Upper lobe of right lung (tissue), 1 donor: ENCODE results near the gene TCF19. TPM values are rescaled to one million over a fixed set of nuclear protein-coding genes. Genes with fewer than 3 reads are reported as not detected.
"Not testable (repeated sequence)": the region's sequence is repeated elsewhere in the genome, so short reads cannot be mapped to it uniquely, and the experiment has no call there.

Experiments used
- ATAC-seq: fragments of 200-7000 bp; cut with Tn5 transposase; one replicate; pipeline ENCODE4 v1.9.1; 2020; ENCODE audit warnings: mild to moderate bottlenecking, moderate library complexity
- DNase-seq: peaks from one replicate; pipeline ENCODE4 v3.0.0-alpha.2; 2020
- H3K27ac ChIP-seq: fragments of 200-600 bp; one replicate; pipeline ENCODE4 v1.8.0; 2022
- H3K27me3 ChIP-seq: fragments of 200-600 bp; one replicate; pipeline ENCODE4 v1.8.0; 2022; ENCODE audit warnings: mild to moderate bottlenecking
- H3K36me3 ChIP-seq: fragments of 200-600 bp; one replicate; pipeline ENCODE4 v1.8.0; 2022
- H3K4me1 ChIP-seq: fragments of 200-600 bp; one replicate; pipeline ENCODE4 v1.8.0; 2022
- H3K4me3 ChIP-seq: fragments of 200-600 bp; one replicate; pipeline ENCODE4 v1.8.0; 2022; ENCODE audit warnings: mild to moderate bottlenecking
- H3K9me3 ChIP-seq: fragments of 200-600 bp; one replicate; pipeline ENCODE4 v1.8.0; 2022
- intact Hi-C: fragments of 100-400 bp; cut with DNase I; formaldehyde crosslinking; loops from one replicate; pipeline ENCODE4 v1.11.0; 2022
- total RNA-seq: library from RNA; stranded (reverse); fragmentation: NEBNext Ultra II Directional; extraction: Animal tissue kit (Norgen Biotek cat#: 25700); gene quantifications from one replicate; pipeline ENCODE4 v1.2.1, GENCODE V29; 2021
- TF ChIP-seq, protein P1 (sequence below): fragments of 200-600 bp; IDR thresholded peaks from one replicate; pipeline ENCODE4 v1.8.0; 2022; ENCODE audit warnings: antibody characterized with exemption
- donor health status: DM: no; HTN: yes; CAD: no; lungs with severe emphysema.

Gene TCF19
- total RNA-seq, 1 donor from 2014 or later, result 4.5 TPM

- ATAC-seq, result no peak
- TF ChIP-seq, protein P1, sequence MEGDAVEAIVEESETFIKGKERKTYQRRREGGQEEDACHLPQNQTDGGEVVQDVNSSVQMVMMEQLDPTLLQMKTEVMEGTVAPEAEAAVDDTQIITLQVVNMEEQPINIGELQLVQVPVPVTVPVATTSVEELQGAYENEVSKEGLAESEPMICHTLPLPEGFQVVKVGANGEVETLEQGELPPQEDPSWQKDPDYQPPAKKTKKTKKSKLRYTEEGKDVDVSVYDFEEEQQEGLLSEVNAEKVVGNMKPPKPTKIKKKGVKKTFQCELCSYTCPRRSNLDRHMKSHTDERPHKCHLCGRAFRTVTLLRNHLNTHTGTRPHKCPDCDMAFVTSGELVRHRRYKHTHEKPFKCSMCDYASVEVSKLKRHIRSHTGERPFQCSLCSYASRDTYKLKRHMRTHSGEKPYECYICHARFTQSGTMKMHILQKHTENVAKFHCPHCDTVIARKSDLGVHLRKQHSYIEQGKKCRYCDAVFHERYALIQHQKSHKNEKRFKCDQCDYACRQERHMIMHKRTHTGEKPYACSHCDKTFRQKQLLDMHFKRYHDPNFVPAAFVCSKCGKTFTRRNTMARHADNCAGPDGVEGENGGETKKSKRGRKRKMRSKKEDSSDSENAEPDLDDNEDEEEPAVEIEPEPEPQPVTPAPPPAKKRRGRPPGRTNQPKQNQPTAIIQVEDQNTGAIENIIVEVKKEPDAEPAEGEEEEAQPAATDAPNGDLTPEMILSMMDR, result no peak
- Histone ChIP-seq H3K9me3 (no peaks in the 10 kb centered on the region), H3K4me1 (peaks cover 3% of the 10 kb centered on the region), H3K27me3 (no peaks in the 10 kb centered on the region), H3K27ac (no peak overlapping the region), H3K4me3 (no peak overlapping the region), H3K36me3 (no peaks in the 10 kb centered on the region)
- intact Hi-C loops, result no loop called here
- DNase-seq, result no peak
Observed at GRCh38 chr6:31178143-31179041, 20.0 kb downstream of the TCF19 start.

DNA sequence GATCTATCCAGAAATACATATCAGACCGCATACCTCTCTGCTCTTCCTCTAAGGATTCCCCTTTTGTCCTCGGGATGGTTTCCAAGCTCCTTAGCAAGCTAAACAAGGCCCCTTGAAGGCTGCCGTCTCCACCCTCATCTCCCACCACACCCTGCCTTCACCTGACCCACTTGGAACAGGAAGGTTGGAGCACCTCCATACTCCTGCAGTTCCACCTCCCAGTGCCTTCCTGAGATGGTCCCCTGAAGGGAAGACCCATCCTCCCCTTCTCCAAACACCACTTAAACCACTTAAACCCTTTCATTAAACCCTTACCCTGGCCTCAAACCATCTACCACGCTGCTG, 20.6 kb downstream of the TCF19 start:
- Histone ChIP-seq H3K36me3 (no peaks in the 10 kb centered on the region), H3K9me3 (no peaks in the 10 kb centered on the region), H3K27ac (no peak overlapping the region), H3K4me3 (no peak overlapping the region), H3K4me1 (peaks cover 3% of the 10 kb centered on the region), H3K27me3 (no peaks in the 10 kb centered on the region)
- TF ChIP-seq, protein P1, result no peak
- ATAC-seq (no peak), DNase-seq (no peak)
- intact Hi-C loops, result no loop called here

GRCh38 chr6:31179896-31180295, 21.5 kb downstream of the TCF19 start:
- TF ChIP-seq, protein P1, result no peak
- DNase-seq, result no peak

DNA sequence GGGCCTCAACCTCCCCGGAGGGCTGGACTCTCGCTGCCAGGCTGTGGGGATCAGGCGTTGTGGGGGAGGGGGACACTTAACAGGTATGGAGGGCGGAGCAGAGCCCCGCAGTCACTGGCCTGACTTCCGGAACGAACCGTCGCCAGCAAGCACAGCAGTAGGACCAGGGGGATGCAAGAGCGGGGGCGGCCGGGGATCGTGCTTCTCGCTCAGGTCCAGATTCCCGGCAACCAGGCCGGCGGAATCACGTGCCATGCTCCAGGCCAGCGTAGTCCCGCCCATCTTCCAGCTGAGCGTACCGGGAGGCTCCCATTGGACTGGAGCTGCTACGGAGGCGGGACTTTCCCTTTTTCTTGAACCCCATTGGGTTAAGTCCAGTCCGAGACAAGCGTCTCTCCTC, 22.1 kb downstream of the TCF19 start:
- H3K36me3 ChIP-seq, result no peaks in the 10 kb centered on the region
- DNase-seq, result peak; percentile 86
- peak; percentile 99 for ATAC-seq
- peak overlapping the region; percentile 32 for H3K27ac ChIP-seq
- TF ChIP-seq, protein P1, result no peak
- no peaks in the 10 kb centered on the region for H3K27me3 ChIP-seq
- intact Hi-C loops, result no loop called here
- H3K4me1 ChIP-seq, result peaks cover 3% of the 10 kb centered on the region
- peak overlapping the region; percentile 47 for H3K4me3 ChIP-seq
- no peaks in the 10 kb centered on the region for H3K9me3 ChIP-seq

More at GRCh38 chr6:31179896-31180295, 21.5 kb downstream of the TCF19 start:
- Histone ChIP-seq H3K27ac (peak overlapping the region; percentile 32), H3K9me3 (no peaks in the 10 kb centered on the region), H3K4me3 (peak overlapping the region; percentile 47), H3K27me3 (no peaks in the 10 kb centered on the region), H3K36me3 (no peaks in the 10 kb centered on the region), H3K4me1 (peaks cover 3% of the 10 kb centered on the region)
- intact Hi-C loops, result no loop called here
- no peak for ATAC-seq

GRCh38 chr6:31183287-31183686, 24.9 kb downstream of the TCF19 start:
- intact Hi-C loops, H3K4me1 ChIP-seq, H3K4me3 ChIP-seq, H3K27me3 ChIP-seq, ATAC-seq, H3K27ac ChIP-seq, DNase-seq, H3K36me3 ChIP-seq, H3K9me3 ChIP-seq: not testable (repeated sequence)

- DNase-seq, H3K27me3 ChIP-seq, H3K9me3 ChIP-seq, H3K27ac ChIP-seq, ATAC-seq, intact Hi-C loops, H3K4me1 ChIP-seq, H3K36me3 ChIP-seq, H3K4me3 ChIP-seq: not testable (repeated sequence)
Observed at GRCh38 chr6:31183859-31184258, 25.5 kb downstream of the TCF19 start.

DNA sequence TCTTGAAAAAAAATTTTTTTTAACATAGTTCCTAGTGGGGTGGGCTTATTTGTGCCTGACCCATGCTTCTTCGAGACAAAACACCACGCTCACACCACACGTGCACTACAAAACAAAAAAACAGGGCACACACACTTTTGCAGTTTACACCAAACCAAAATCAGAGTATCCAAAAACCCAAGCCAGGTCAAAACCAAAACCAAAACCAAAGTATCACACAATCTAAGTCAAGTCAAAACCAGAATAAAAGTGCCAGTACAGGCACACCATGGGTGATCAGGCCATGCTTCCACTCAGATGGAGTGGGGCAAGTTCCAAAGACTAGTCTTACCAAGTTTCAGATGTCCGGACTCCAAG, 27.3 kb downstream of the TCF19 start:
- intact Hi-C loops, H3K9me3 ChIP-seq, DNase-seq, H3K27me3 ChIP-seq, H3K36me3 ChIP-seq, H3K4me1 ChIP-seq, ATAC-seq: not testable (repeated sequence)
- H3K27ac ChIP-seq, result peak overlapping the region; percentile 76
- peak overlapping the region; percentile 30 for H3K4me3 ChIP-seq
